BLaER1 (cell line): Measurements from ENCODE around the gene PDK1.

Source experiments
- H3K27ac ChIP-seq: shearing (Covaris generic); formaldehyde crosslinking; 2 replicates; pipeline ENCODE4 v1.8.1; 2022
- H3K27me3 ChIP-seq: shearing (Covaris generic); formaldehyde crosslinking; 2 replicates; pipeline ENCODE4 v1.8.1; 2022
- H3K36me3 ChIP-seq: shearing (Covaris generic); formaldehyde crosslinking; 2 replicates; pipeline ENCODE4 v1.8.1; 2022
- H3K4me1 ChIP-seq: shearing (Covaris generic); formaldehyde crosslinking; 2 replicates; pipeline ENCODE4 v1.8.1; 2022
- H3K4me2 ChIP-seq: shearing (Covaris generic); formaldehyde crosslinking; 2 replicates; pipeline ENCODE4 v1.8.1; 2022
- H3K4me3 ChIP-seq: shearing (Covaris generic); formaldehyde crosslinking; 2 replicates; pipeline ENCODE4 v1.8.1; 2022
- H3K9ac ChIP-seq: shearing (Covaris generic); formaldehyde crosslinking; 2 replicates; pipeline ENCODE4 v1.8.1; 2022
- H3K9me3 ChIP-seq: shearing (Covaris generic); formaldehyde crosslinking; 2 replicates; pipeline ENCODE4 v1.8.1; 2022
- H4K20me1 ChIP-seq: shearing (Covaris generic); formaldehyde crosslinking; 2 replicates; pipeline ENCODE4 v1.8.1; 2022
- Cebpa-rat ChIP-seq: shearing (Covaris generic); IDR thresholded peaks from 2 replicates; pipeline ENCODE4 v1.8.1; 2022

PDK1 gene

GRCh38 chr2:172630181-172630580, 74.3 kb downstream of the PDK1 start:
- H3K9me3 ChIP-seq = no peaks in the 10 kb centered on the region
- peaks cover 17% of the 10 kb centered on the region for H3K4me1 ChIP-seq
- H3K4me3 ChIP-seq = no peak overlapping the region
- no peak for TF ChIP-seq Cebpa-rat
- H3K27ac ChIP-seq = no peak overlapping the region
- no peak overlapping the region for H3K9ac ChIP-seq
- H3K4me2 ChIP-seq = no peak overlapping the region
- no peaks in the 10 kb centered on the region for H3K27me3 ChIP-seq
- H4K20me1 ChIP-seq = no peaks in the 10 kb centered on the region
- H3K36me3 ChIP-seq = peaks cover 28% of the 10 kb centered on the region

- no peak overlapping the region for H3K4me2 ChIP-seq
- peaks cover 4% of the 10 kb centered on the region; the same call in 1 of the 2 replicates for H3K36me3 ChIP-seq
- H3K27me3 ChIP-seq = no peaks in the 10 kb centered on the region
- no peaks in the 10 kb centered on the region for H3K9me3 ChIP-seq
- H3K4me3 ChIP-seq = no peak overlapping the region
- H3K4me1 ChIP-seq = peaks cover 17% of the 10 kb centered on the region
- TF ChIP-seq Cebpa-rat = no peak
- H4K20me1 ChIP-seq = no peaks in the 10 kb centered on the region
- no peak overlapping the region for H3K27ac ChIP-seq
- H3K9ac ChIP-seq = no peak overlapping the region
Measured at GRCh38 chr2:172634477-172634876, 78.6 kb downstream of the PDK1 start.

DNA sequence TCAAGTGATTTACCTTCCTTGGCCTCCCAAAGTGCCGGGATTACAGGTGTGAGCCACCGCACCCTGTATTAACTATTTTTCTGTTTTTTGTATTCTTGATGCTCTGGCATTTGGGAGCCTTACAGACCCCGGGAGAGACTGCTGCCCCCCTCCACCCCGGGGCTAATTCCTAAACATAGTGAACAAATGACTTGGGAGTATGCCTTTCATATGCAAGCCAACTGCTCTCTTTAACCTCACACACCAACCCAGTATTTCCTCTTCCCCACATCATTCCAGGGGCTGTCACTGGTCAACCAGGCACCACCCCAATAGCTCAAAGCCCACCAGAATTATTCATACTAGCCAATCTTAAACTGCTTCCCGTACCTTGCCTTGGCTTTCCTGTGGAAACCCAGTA, 79.7 kb downstream of the PDK1 start:
- Histone ChIP-seq H3K9me3 (no peaks in the 10 kb centered on the region), H3K27ac (no peak overlapping the region), H3K4me2 (no peak overlapping the region), H3K36me3 (no peaks in the 10 kb centered on the region), H3K4me1 (peaks cover 15% of the 10 kb centered on the region), H4K20me1 (no peaks in the 10 kb centered on the region), H3K4me3 (no peak overlapping the region), H3K9ac (no peak overlapping the region), H3K27me3 (no peaks in the 10 kb centered on the region)
- no peak for TF ChIP-seq Cebpa-rat

DNA sequence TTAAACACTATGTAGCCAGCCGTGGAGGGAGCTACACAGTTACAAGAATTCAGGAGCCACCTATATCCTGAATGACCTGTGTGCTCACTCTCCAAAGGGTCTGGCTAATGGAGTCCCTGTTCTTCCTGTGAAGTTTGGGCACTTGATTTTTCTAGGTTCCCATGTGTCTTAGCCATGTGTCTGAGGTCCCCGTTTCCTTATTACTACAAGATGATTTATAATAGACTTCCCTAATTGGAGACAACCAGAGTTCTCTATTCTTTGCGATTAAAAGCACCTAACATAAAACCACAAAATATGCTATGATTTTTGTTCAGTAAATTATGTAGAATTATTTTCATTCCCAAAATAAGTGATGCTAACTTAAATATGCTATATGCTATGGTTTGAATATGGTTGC, 83.4 kb downstream of the PDK1 start:
- H3K9ac ChIP-seq = no peak overlapping the region
- H3K4me1 ChIP-seq = no peaks in the 10 kb centered on the region
- H3K27ac ChIP-seq = no peak overlapping the region
- H4K20me1 ChIP-seq = no peaks in the 10 kb centered on the region
- no peak overlapping the region for H3K4me2 ChIP-seq
- no peak for TF ChIP-seq Cebpa-rat
- no peaks in the 10 kb centered on the region for H3K27me3 ChIP-seq
- H3K36me3 ChIP-seq = no peaks in the 10 kb centered on the region
- H3K9me3 ChIP-seq = no peaks in the 10 kb centered on the region
- no peak overlapping the region for H3K4me3 ChIP-seq

DNA sequence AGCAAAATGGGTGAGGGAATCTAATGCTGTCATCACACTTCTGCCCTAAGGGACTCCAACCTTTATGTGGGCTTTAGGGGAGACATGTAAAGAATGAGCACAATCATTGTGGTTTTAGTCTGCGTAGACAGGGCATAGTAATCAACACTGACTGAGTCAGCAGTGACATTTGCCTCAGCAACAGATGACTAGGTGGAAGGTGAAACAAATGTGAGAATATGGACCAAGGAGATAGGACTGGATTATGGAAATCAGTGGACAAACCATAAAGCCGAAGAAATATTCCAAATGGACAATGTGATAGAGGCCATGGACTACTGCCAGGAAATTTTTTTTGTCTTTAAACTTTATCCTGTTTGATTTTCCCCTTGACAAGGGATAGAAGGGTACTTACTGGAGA, 83.9 kb downstream of the PDK1 start:
- no peak overlapping the region for H3K4me2 ChIP-seq
- no peaks in the 10 kb centered on the region for H4K20me1 ChIP-seq
- H3K36me3 ChIP-seq = no peaks in the 10 kb centered on the region
- H3K4me1 ChIP-seq = no peaks in the 10 kb centered on the region
- no peak overlapping the region for H3K27ac ChIP-seq
- no peaks in the 10 kb centered on the region for H3K27me3 ChIP-seq
- no peak overlapping the region for H3K9ac ChIP-seq
- H3K4me3 ChIP-seq = no peak overlapping the region
- TF ChIP-seq Cebpa-rat = no peak
- no peaks in the 10 kb centered on the region for H3K9me3 ChIP-seq

DNA sequence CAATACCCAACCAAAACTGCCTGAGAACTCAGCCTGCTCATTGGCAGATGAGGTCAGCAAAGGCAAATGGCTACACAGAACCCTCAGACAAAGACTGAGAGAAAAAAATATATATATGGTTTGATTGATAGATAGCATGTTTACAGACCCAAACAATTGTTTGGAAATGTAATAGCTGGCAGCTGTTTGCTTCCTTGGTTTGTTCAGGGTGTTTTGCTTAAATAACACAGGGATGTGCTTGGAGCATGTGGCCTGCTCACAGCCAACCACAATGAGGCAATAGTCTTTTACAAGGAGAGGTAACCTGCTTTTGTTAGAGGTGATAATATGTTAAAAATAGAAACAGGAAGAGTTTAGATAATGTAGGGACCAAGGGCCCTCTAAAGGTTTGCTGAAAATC, 84.5 kb downstream of the PDK1 start:
- Histone ChIP-seq H3K4me1 (no peaks in the 10 kb centered on the region), H3K4me3 (no peak overlapping the region), H3K9ac (no peak overlapping the region), H3K4me2 (no peak overlapping the region), H3K27me3 (no peaks in the 10 kb centered on the region), H3K27ac (no peak overlapping the region), H4K20me1 (no peaks in the 10 kb centered on the region), H3K9me3 (no peaks in the 10 kb centered on the region), H3K36me3 (no peaks in the 10 kb centered on the region)
- TF ChIP-seq Cebpa-rat = no peak

DNA sequence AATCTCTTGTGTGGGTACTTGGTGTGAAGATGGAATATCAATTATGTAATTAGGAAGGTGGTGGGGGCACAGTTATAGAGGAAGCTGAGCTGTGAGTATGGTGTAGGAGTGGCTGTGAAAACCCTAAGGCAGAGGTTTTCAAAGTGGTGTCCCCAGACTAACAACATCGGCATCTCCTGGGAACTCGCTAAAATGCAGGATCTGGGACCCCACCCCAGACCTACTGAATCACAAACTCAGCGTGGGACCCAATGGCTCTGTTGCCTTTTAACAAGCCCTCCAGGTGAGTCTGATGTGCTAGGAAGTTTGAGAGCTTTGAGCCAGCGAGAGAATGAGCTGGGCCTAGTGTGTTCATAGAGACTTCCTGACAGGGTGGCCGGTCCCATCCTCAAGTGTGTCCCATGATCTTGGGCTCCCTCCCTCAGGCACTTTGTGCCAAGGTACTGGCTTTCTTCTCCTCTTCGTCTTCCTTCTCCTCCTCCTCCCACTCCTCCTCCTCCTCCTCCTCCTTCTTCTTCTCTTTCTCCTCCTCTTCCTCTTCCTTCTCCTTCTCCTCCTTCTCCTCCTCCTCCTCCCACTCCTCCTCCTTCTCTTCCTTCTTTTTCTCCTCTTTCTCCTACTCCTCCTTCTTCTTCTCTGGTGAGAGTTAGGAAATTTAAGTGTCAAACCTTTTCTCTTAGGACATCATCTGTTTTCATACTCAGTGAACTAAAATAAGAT, 86.6 kb downstream of the PDK1 start:
- H3K9me3 ChIP-seq = no peaks in the 10 kb centered on the region
- H3K4me3 ChIP-seq = no peak overlapping the region
- no peak overlapping the region for H3K9ac ChIP-seq
- H4K20me1 ChIP-seq = no peaks in the 10 kb centered on the region
- no peak overlapping the region for H3K27ac ChIP-seq
- no peaks in the 10 kb centered on the region for H3K27me3 ChIP-seq
- H3K36me3 ChIP-seq = no peaks in the 10 kb centered on the region
- no peak for TF ChIP-seq Cebpa-rat
- no peak overlapping the region for H3K4me2 ChIP-seq
- peaks cover 6% of the 10 kb centered on the region; the same call in 1 of the 2 replicates for H3K4me1 ChIP-seq

GRCh38 chr2:172643142-172643541, 87.3 kb downstream of the PDK1 start:
- no peak for TF ChIP-seq Cebpa-rat
- no peaks in the 10 kb centered on the region for H3K36me3 ChIP-seq
- no peaks in the 10 kb centered on the region for H4K20me1 ChIP-seq
- no peak overlapping the region for H3K4me2 ChIP-seq
- no peaks in the 10 kb centered on the region for H3K27me3 ChIP-seq
- peaks cover 6% of the 10 kb centered on the region; the same call in 1 of the 2 replicates for H3K4me1 ChIP-seq
- H3K9ac ChIP-seq = no peak overlapping the region
- no peak overlapping the region for H3K4me3 ChIP-seq
- no peaks in the 10 kb centered on the region for H3K9me3 ChIP-seq
- H3K27ac ChIP-seq = no peak overlapping the region

- Histone ChIP-seq H3K4me3 (no peak overlapping the region), H3K36me3 (no peaks in the 10 kb centered on the region), H3K9me3 (no peaks in the 10 kb centered on the region), H4K20me1 (no peaks in the 10 kb centered on the region), H3K9ac (no peak overlapping the region), H3K4me1 (peaks cover 6% of the 10 kb centered on the region; the same call in 1 of the 2 replicates), H3K4me2 (no peak overlapping the region), H3K27me3 (no peaks in the 10 kb centered on the region), H3K27ac (no peak overlapping the region)
- no peak for TF ChIP-seq Cebpa-rat
Measured at GRCh38 chr2:172647439-172647838, 91.5 kb downstream of the PDK1 start.

GRCh38 chr2:172655091-172655837, 99.4 kb downstream of the PDK1 start:
- TF ChIP-seq Cebpa-rat = no peak
- no peak overlapping the region for H3K9ac ChIP-seq
- H3K4me2 ChIP-seq = no peak overlapping the region

More at GRCh38 chr2:172655091-172655837, 99.4 kb downstream of the PDK1 start:
- H3K4me3 ChIP-seq = no peak overlapping the region
- H3K36me3 ChIP-seq = no peaks in the 10 kb centered on the region; the same call in 1 of the 2 replicates
- no peak overlapping the region for H3K27ac ChIP-seq
- H3K9me3 ChIP-seq = peaks cover 31% of the 10 kb centered on the region
- H4K20me1 ChIP-seq = no peaks in the 10 kb centered on the region
- H3K27me3 ChIP-seq = no peaks in the 10 kb centered on the region
- H3K4me1 ChIP-seq = no peaks in the 10 kb centered on the region
